Neuronal stem cell (in vitro differentiated cells): ENCODE measurements around the gene BICRA.

Source experiments
- DNase-seq: peaks from one replicate; pipeline ENCODE4 v3.0.0-alpha.2; 2013; ENCODE audit warnings: low spot score
- H2AFZ ChIP-seq: one replicate; pipeline ENCODE4 v1.6.1; 2013; ENCODE audit warnings: mild to moderate bottlenecking, low read length, inconsistent platforms
- H2AK5ac ChIP-seq: 2 replicates; pipeline ENCODE4 v1.6.1; 2013; ENCODE audit warnings: low read depth, mild to moderate bottlenecking, inconsistent platforms, low read length, moderate library complexity, mixed read lengths
- H2BK120ac ChIP-seq: 2 replicates; pipeline ENCODE4 v1.6.1; 2013; ENCODE audit warnings: low read depth, mild to moderate bottlenecking, inconsistent platforms, low read length, moderate library complexity, mixed read lengths
- H2BK12ac ChIP-seq: one replicate; pipeline ENCODE4 v1.6.1; 2013; ENCODE audit warnings: low read length, inconsistent platforms
- H2BK15ac ChIP-seq: 2 replicates; pipeline ENCODE4 v1.6.1; 2013; ENCODE audit warnings: mild to moderate bottlenecking, low read length, inconsistent platforms, mixed read lengths
- H2BK5ac ChIP-seq: one replicate; pipeline ENCODE4 v1.6.1; 2013; ENCODE audit warnings: inconsistent platforms, mild to moderate bottlenecking, low read length, moderate library complexity
- H3K14ac ChIP-seq: one replicate; pipeline ENCODE4 v1.6.1; 2013; ENCODE audit warnings: low read length, inconsistent platforms
- H3K18ac ChIP-seq: 2 replicates; pipeline ENCODE4 v1.6.1; 2013; ENCODE audit warnings: low read length, inconsistent platforms
- H3K23ac ChIP-seq: 2 replicates; pipeline ENCODE4 v1.6.1; 2013; ENCODE audit warnings: low read depth, mild to moderate bottlenecking, mixed read lengths, low read length, inconsistent platforms; ENCODE audit not compliant: poor library complexity
- H3K27ac ChIP-seq: replicated peaks from 3 replicates; pipeline ENCODE4 v1.5.1; 2013; ENCODE audit warnings: low read length, inconsistent platforms
- H3K27me3 ChIP-seq, 3 experiments: 2 replicates each; pipeline ENCODE4 v1.6.1; 2013; ENCODE audit warnings: low read length in 3 of 3, mild to moderate bottlenecking in 2 of 3, inconsistent platforms in 1 of 3, low read depth in 1 of 3, mixed read lengths in 1 of 3, moderate library complexity in 1 of 3; ENCODE audit not compliant: control insufficient read depth in 3 of 3, insufficient read depth in 3 of 3
- H3K36me3 ChIP-seq, 2 donors: replicated peaks in 1 of 2; 2 replicates each; pipeline ENCODE4 v1.6.1; 2013; ENCODE audit warnings: low read length in 2 of 2; ENCODE audit not compliant: control insufficient read depth in 2 of 2, insufficient read depth in 2 of 2
- H3K4ac ChIP-seq: 2 replicates; pipeline ENCODE4 v1.6.1; 2013; ENCODE audit warnings: inconsistent platforms, mild to moderate bottlenecking, low read length, moderate library complexity
- H3K4me1 ChIP-seq, 2 donors: 1 replicate in 1 of 2; 2 replicates in 1 of 2; pipeline ENCODE4 v1.6.1; 2013; ENCODE audit warnings: low read length in 2 of 2, low read depth in 1 of 2; ENCODE audit not compliant: control insufficient read depth in 2 of 2, insufficient read depth in 1 of 2
- H3K4me2 ChIP-seq: one replicate; pipeline ENCODE4 v1.6.1; 2013; ENCODE audit warnings: mild to moderate bottlenecking, low read length, inconsistent platforms; ENCODE audit not compliant: insufficient read depth, poor library complexity, severe bottlenecking
- H3K4me3 ChIP-seq, 2 donors: 2 replicates each; pipeline ENCODE4 v1.5.1; 2013; ENCODE audit warnings: low read length in 2 of 2, mild to moderate bottlenecking in 2 of 2, inconsistent platforms in 1 of 2, moderate library complexity in 1 of 2
- H3K79me1 ChIP-seq: one replicate; pipeline ENCODE4 v1.6.1; 2013; ENCODE audit warnings: low read depth, mild to moderate bottlenecking, inconsistent platforms, low read length, moderate library complexity
- H3K9ac ChIP-seq: one replicate; pipeline ENCODE4 v1.6.1; 2013; ENCODE audit warnings: mild to moderate bottlenecking, low read depth, low read length, inconsistent platforms; ENCODE audit not compliant: poor library complexity
- H3K9me3 ChIP-seq, 2 donors: replicated peaks in 1 of 2; 2 replicates each; pipeline versions ENCODE3 to v1.6.1; 2013; ENCODE audit warnings: low read length in 2 of 2, mild to moderate bottlenecking in 2 of 2, inconsistent platforms in 1 of 2, low read depth in 1 of 2, mixed read lengths in 1 of 2, moderate library complexity in 1 of 2; ENCODE audit not compliant: control insufficient read depth in 2 of 2, insufficient read depth in 1 of 2
- H4K8ac ChIP-seq: one replicate; pipeline ENCODE4 v1.6.1; 2013; ENCODE audit warnings: low read depth, mild to moderate bottlenecking, inconsistent platforms, low read length, moderate library complexity
- H4K91ac ChIP-seq: one replicate; pipeline ENCODE4 v1.6.1; 2013; ENCODE audit warnings: low read length, low read depth, mild to moderate bottlenecking, inconsistent platforms; ENCODE audit not compliant: poor library complexity
- WGBS, 2 donors: extraction: QIAGEN DNeasy Blood & Tissue Kit; methylation state at CpG; one replicate each; pipeline ENCODE4 v1.1.7; 2013; ENCODE audit warnings: missing lambda C conversion rate in 2 of 2, mixed read lengths in 1 of 2; ENCODE audit not compliant: insufficient read length in 2 of 2, insufficient replicate concordance in 1 of 2; ENCODE audit errors: extremely low coverage in 2 of 2; 5-methylcytosine and 5-hydroxymethylcytosine counted together

BICRA gene

DNA sequence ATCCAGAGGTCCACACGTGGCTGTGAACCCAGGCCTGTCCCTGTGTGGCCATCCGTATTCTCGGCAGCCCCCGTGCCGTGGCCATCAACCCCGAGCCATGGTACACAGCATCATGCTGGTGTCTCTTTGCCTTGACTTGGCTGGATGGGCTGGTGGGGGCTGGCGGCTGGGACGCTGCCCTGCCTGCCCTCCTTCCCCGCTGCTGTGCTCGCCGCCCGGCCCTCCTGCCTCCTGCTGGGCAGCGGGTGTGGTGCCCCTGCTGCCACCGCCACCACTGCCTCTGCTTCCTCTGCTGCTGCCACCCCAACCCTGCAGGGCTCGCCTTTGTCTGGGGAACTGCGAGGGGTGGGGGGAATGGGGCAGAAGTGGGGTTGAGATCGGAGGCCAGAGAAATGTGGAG, 84.6 kb downstream of the BICRA start:
- Histone ChIP-seq H3K9ac (peak overlapping the region; percentile 60), H3K9me3 (peaks cover 0 to 3% of the 10 kb centered on the region in 2 donors), H3K79me1 (peaks cover 10% of the 10 kb centered on the region), H3K27ac (no peak overlapping the region), H2AK5ac (peak overlapping the region; percentile 52), H2BK12ac (no peak overlapping the region), H2BK5ac (no peak overlapping the region), H3K4ac (no peak overlapping the region), H3K27me3 (no peaks in the 10 kb centered on the region), H4K91ac (no peak overlapping the region), H3K14ac (no peak overlapping the region), H3K4me2 (no peak overlapping the region), H3K23ac (peak overlapping the region; percentile 73), H2BK15ac (no peak overlapping the region), H3K36me3 (peaks cover 5 to 46% of the 10 kb centered on the region in 2 donors), H3K18ac (peak overlapping the region; percentile 27), H4K8ac (no peak overlapping the region), H3K4me1 (peaks cover 0 to 2% of the 10 kb centered on the region in 2 donors), H2AFZ (no peak overlapping the region), H3K4me3 (peak overlapping the region in 1 of 2 donors; percentile 57), H2BK120ac (no peak overlapping the region)
- no CpG with 5 or more reads among the region's 17 CpGs for WGBS, 2 donors
- no peak for DNase-seq

DNA sequence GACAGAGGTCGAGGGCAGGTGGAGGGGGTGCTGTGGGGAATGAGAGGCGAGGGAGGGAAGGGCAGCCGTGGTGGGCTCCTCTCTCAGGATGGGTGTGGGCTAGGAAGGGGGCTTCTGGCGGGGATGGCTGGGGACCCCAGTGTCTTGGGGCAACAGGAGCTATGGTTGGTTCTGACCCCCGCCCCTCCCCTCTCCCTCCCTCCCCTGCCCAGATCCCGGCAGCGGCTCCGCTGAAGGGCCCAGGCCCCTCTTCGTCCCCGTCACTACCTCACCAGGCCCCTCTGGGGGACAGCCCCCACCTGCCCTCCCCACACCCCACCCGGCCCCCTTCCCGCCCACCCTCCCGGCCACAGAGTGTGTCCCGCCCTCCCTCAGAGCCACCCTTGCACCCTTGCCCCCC, 85.0 kb downstream of the BICRA start:
- no peaks in the 10 kb centered on the region for H3K27me3 ChIP-seq
- H3K4me2 ChIP-seq, result no peak overlapping the region
- H2BK15ac ChIP-seq, result no peak overlapping the region
- H3K4ac ChIP-seq, result no peak overlapping the region
- peaks cover 0 to 3% of the 10 kb centered on the region in 2 donors for H3K9me3 ChIP-seq
- no peak overlapping the region for H2AFZ ChIP-seq
- peak overlapping the region; percentile 52 for H2AK5ac ChIP-seq
- H3K4me3 ChIP-seq, result no peak overlapping the region
- no peak overlapping the region for H3K9ac ChIP-seq
- no peak for DNase-seq
- H3K4me1 ChIP-seq, result peaks cover 0 to 2% of the 10 kb centered on the region in 2 donors
- H3K18ac ChIP-seq, result no peak overlapping the region
- no peak overlapping the region for H2BK120ac ChIP-seq
- H2BK5ac ChIP-seq, result no peak overlapping the region
- H4K91ac ChIP-seq, result no peak overlapping the region
- H3K36me3 ChIP-seq, result peaks cover 9 to 50% of the 10 kb centered on the region in 2 donors
- no peak overlapping the region for H2BK12ac ChIP-seq
- no peak overlapping the region for H4K8ac ChIP-seq
- H3K27ac ChIP-seq, result no peak overlapping the region
- H3K79me1 ChIP-seq, result peaks cover 10% of the 10 kb centered on the region
- peak overlapping the region; percentile 73 for H3K23ac ChIP-seq
- H3K14ac ChIP-seq, result no peak overlapping the region
- no CpG with 5 or more reads among the region's 14 CpGs for WGBS, 2 donors

DNA sequence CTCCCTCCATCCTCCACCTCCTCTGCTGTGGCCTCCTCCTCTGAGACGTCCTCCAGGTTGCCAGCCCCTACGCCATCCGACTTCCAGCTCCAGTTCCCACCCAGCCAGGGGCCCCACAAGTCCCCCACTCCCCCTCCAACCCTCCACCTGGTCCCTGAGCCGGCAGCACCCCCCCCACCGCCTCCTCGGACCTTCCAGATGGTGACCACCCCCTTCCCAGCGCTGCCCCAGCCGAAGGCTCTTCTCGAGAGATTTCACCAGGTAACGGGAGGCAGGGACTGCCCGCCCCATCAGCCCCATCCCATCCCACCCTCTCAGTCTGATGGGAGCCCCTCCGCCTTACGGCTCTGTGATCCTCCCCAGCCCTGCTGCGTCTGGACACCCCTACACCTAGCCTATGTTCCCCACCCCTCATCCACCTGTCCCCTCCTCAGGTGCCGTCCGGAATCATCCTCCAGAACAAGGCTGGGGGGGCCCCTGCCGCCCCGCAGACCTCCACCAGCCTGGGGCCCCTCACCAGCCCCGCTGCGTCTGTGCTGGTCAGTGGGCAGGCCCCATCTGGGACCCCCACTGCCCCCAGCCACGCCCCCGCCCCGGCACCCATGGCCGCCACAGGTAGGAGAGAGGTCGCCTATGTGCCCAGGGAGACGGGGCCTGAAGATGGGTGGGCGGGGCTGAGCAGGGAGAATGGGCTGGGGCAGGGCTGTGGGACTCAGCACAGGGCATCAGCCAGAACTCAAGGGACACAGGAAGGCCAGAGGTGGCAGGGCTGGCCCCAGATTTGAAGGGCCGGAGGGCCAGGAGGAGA, 85.7 kb downstream of the BICRA start:
- DNase-seq, result no peak

DNA sequence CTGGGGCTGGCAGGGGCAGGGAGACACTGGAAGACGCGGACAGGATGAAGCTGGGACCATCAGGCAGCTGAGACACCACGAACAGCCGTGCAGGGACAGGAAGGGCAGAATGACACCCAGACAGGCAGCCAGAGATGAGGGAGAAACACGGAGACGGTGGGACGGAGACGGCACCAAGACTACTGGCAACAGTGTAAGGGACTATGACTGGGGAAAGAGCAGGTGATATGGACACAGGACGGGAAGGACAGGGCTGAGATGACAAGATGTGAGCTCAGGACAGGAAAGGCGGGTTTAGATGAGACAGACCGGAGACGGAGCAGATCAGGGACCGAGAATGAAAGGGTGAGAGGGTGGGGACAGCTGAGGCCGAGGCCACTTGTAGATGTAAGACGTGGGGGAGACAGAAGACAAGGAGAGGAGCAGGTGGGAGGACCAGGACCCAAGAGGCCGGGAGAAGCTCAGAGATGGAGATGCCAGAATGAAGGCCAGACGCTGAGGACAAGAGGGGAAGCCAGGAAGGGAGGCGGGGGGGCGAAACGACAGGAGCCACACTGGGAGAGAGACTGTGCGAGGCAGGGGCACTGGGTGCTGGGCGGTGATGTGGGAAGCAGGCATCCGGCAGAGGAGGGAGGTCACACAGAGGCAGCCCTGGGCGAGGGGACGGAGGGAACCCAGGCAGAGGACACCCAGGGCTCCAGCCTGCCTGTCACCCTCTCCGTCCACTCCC, 86.8 kb downstream of the BICRA start:
- H2BK15ac ChIP-seq, result no peak overlapping the region
- H3K4me3 ChIP-seq, result no peak overlapping the region
- H4K8ac ChIP-seq, result no peak overlapping the region
- H3K36me3 ChIP-seq, result peaks cover 23 to 58% of the 10 kb centered on the region in 2 donors
- no CpG with 5 or more reads among the region's 26 CpGs for WGBS, 2 donors
- H2AFZ ChIP-seq, result no peak overlapping the region
- no peak overlapping the region for H4K91ac ChIP-seq
- peak overlapping the region; percentile 28 for H2AK5ac ChIP-seq
- H3K27ac ChIP-seq, result no peak overlapping the region
- peaks cover 0 to 2% of the 10 kb centered on the region in 2 donors for H3K4me1 ChIP-seq
- H2BK120ac ChIP-seq, result no peak overlapping the region
- no peak overlapping the region for H2BK5ac ChIP-seq
- peak overlapping the region; percentile 60 for H3K9ac ChIP-seq
- H3K14ac ChIP-seq, result no peak overlapping the region
- no peak overlapping the region for H3K18ac ChIP-seq
- peaks cover 0 to 3% of the 10 kb centered on the region in 2 donors for H3K9me3 ChIP-seq
- peaks cover 12% of the 10 kb centered on the region for H3K79me1 ChIP-seq
- peak overlapping the region; percentile 55 for H3K23ac ChIP-seq
- H3K4me2 ChIP-seq, result no peak overlapping the region
- no peaks in the 10 kb centered on the region for H3K27me3 ChIP-seq
- no peak overlapping the region for H2BK12ac ChIP-seq
- H3K4ac ChIP-seq, result no peak overlapping the region
- DNase-seq, result no peak

More for the DNA sequence above, 85.7 kb downstream of the BICRA start:
- H2BK15ac ChIP-seq, result no peak overlapping the region
- H4K91ac ChIP-seq, result no peak overlapping the region
- H3K23ac ChIP-seq, result no peak overlapping the region
- no peak overlapping the region for H3K9ac ChIP-seq
- H3K4ac ChIP-seq, result no peak overlapping the region
- H2BK12ac ChIP-seq, result no peak overlapping the region
- H3K4me3 ChIP-seq, result no peak overlapping the region
- H2AK5ac ChIP-seq, result no peak overlapping the region
- H3K27me3 ChIP-seq, result no peaks in the 10 kb centered on the region
- H2BK5ac ChIP-seq, result no peak overlapping the region
- no peak overlapping the region for H3K4me2 ChIP-seq
- no peak overlapping the region for H3K18ac ChIP-seq
- H2AFZ ChIP-seq, result no peak overlapping the region
- H3K79me1 ChIP-seq, result peaks cover 11% of the 10 kb centered on the region
- H2BK120ac ChIP-seq, result no peak overlapping the region
- H3K14ac ChIP-seq, result no peak overlapping the region
- H3K9me3 ChIP-seq, result peaks cover 0 to 3% of the 10 kb centered on the region in 2 donors
- peaks cover 16 to 56% of the 10 kb centered on the region in 2 donors for H3K36me3 ChIP-seq
- H3K4me1 ChIP-seq, result peaks cover 0 to 2% of the 10 kb centered on the region in 2 donors
- no peak overlapping the region for H4K8ac ChIP-seq
- no CpG with 5 or more reads among the region's 28 CpGs for WGBS, 2 donors
- no peak overlapping the region for H3K27ac ChIP-seq
